Panc1 (cell line): Measurements from ENCODE around the gene MYDGF. TPM values are rescaled to one million over a fixed set of nuclear protein-coding genes. Genes with fewer than 3 reads are reported as not detected.

Experiments used
- ATAC-seq: fragments of 200-7000 bp; cut with Tn5 transposase; 2 replicates; pipeline ENCODE4 v1.9.1; 2020; ENCODE audit warnings: mild to moderate bottlenecking, moderate library complexity
- BruUV-seq: library from RNA; stranded (reverse); fragments of 400-500 nt; replicated peaks from 2 replicates; lab custom pipeline; 2021; lab: Mats Ljungman, UMichigan
- CTCF ChIA-PET: fragments of 300-600 bp; sonication (Branson Sonifier 250); formaldehyde crosslinking; loops from one replicate; lab custom pipeline; 2022; ENCODE audit warnings: antibody characterized with exemption; lab: Charles Lee
- POLR2A ChIA-PET: fragments of 300-600 bp; sonication (Branson Sonifier 250); formaldehyde crosslinking; loops from one replicate; lab custom pipeline; 2022; ENCODE audit warnings: antibody characterized with exemption; lab: Charles Lee
- DNase-seq: peaks from one replicate; pipeline ENCODE4 v3.0.0-alpha.2; 2010; ENCODE audit warnings: low read depth, low spot score
- H3K27ac ChIP-seq: 2 replicates; pipeline ENCODE4 v1.5.1; 2011; ENCODE audit warnings: mild to moderate bottlenecking, low read length, inconsistent platforms
- H3K27me3 ChIP-seq: fragments of 200-500 bp; sonication (Bioruptor generic); 2 replicates; pipeline ENCODE4 v1.6.0; 2014; ENCODE audit warnings: low read length, inconsistent platforms; ENCODE audit not compliant: control insufficient read depth, insufficient read depth
- H3K36me3 ChIP-seq: fragments of 200-500 bp; sonication (Bioruptor generic); 2 replicates; pipeline ENCODE4 v1.5.1; 2014; ENCODE audit warnings: inconsistent platforms, mild to moderate bottlenecking, low read length, moderate library complexity; ENCODE audit not compliant: control insufficient read depth, insufficient read depth
- H3K4me1 ChIP-seq: 2 replicates; pipeline ENCODE4 v1.5.1; 2011; ENCODE audit warnings: inconsistent platforms, mild to moderate bottlenecking, low read length, moderate library complexity; ENCODE audit not compliant: control insufficient read depth, insufficient read depth
- H3K4me3 ChIP-seq, 2 experiments: 2 replicates each; pipeline ENCODE4 v1.5.1; 2011 to 2012; ENCODE audit warnings: low read depth in 2 of 2, low read length in 2 of 2, mild to moderate bottlenecking in 2 of 2, inconsistent platforms in 1 of 2, moderate library complexity in 1 of 2
- H3K9me3 ChIP-seq: fragments of 200-500 bp; sonication (Bioruptor generic); 2 replicates; pipeline ENCODE4 v1.5.1; 2014; ENCODE audit warnings: low read depth, mild to moderate bottlenecking, inconsistent platforms, low read length, moderate library complexity; ENCODE audit not compliant: control insufficient read depth, insufficient read depth
- CTCF ChIP-seq: fragments of 450-650 bp; IDR thresholded peaks from 2 replicates; pipeline ENCODE4 v1.5.1; 2017; ENCODE audit warnings: mild to moderate bottlenecking
- POLR2AphosphoS5 ChIP-seq: IDR thresholded peaks from 2 replicates; pipeline ENCODE4 v1.6.1; 2012; ENCODE audit warnings: mild to moderate bottlenecking, low read depth, low read length, moderate library complexity
- REST ChIP-seq, 2 experiments: IDR thresholded peaks; 2 replicates each; pipeline ENCODE4 v1.6.1; 2011 to 2012; ENCODE audit warnings: low read depth in 2 of 2, control low read depth in 1 of 2, low read length in 1 of 2, mild to moderate bottlenecking in 1 of 2, moderate library complexity in 1 of 2; ENCODE audit not compliant: insufficient read depth in 1 of 2
- SIN3A ChIP-seq: IDR thresholded peaks from 2 replicates; pipeline ENCODE4 v1.6.1; 2012; ENCODE audit warnings: low read depth, mild to moderate bottlenecking, low read length, moderate library complexity, borderline replicate concordance; ENCODE audit not compliant: insufficient read depth
- TCF7L2 ChIP-seq: IDR thresholded peaks from 2 replicates; pipeline ENCODE4 v1.6.1; 2011; ENCODE audit warnings: mild to moderate bottlenecking, low read depth, low read length, inconsistent platforms
- in situ Hi-C: cut with HindIII; loops from 2 replicates; pipeline ENCODE4 v1.10.0; 2016; ENCODE audit warnings: low sequenced_read_pairs, low pct_unique_long_range_greater_than_20kb
- intact Hi-C: fragments of 100-400 bp; cut with micrococcal nuclease; formaldehyde crosslinking; loops from one replicate; pipeline ENCODE4 v1.10.0; 2022; ENCODE audit not compliant: unreplicated experiment
- total RNA-seq: library from RNA; stranded (reverse); gene quantifications from one replicate; pipeline ENCODE4 v1.2.1, GENCODE V29; 2021; ENCODE audit not compliant: unreplicated experiment

The MYDGF gene
- total RNA-seq, 1 experiment from 2014 or later, result 78.1 TPM

- Histone ChIP-seq H3K27me3 (no peaks in the 10 kb centered on the region), H3K27ac (no peak overlapping the region), H3K4me3 (no peak overlapping the region), H3K4me1 (no peaks in the 10 kb centered on the region), H3K36me3 (no peaks in the 10 kb centered on the region), H3K9me3 (no peaks in the 10 kb centered on the region)
- TF ChIP-seq TCF7L2, result no peak
- no peak for TF ChIP-seq REST (IDR thresholded peaks at IDR 0.05; ENCODE audit: insufficient read depth in 1 of 2, low read depth in 2 of 2, low read length in 1 of 2)
- TF ChIP-seq CTCF, result no peak
- TF ChIP-seq SIN3A, result no peak
- TF ChIP-seq POLR2AphosphoS5, result no peak
- no peak for ATAC-seq
- DNase-seq, result no peak
- intact Hi-C loops, result no loop called here
- BruUV-seq, result no TSS peak
- ChIA-PET CTCF (no interaction called here), POLR2A (no interaction called here)
- in situ Hi-C loops, result no loop called here
Observed at GRCh38 chr19:4657262-4657661, 12.9 kb downstream of the MYDGF start.

- TF ChIP-seq REST (IDR thresholded peaks at IDR 0.05; ENCODE audit: insufficient read depth in 1 of 2, low read depth in 2 of 2, low read length in 1 of 2) (no peak), SIN3A (no peak), CTCF (no peak), POLR2AphosphoS5 (no peak), TCF7L2 (no peak)
- H3K9me3 ChIP-seq, result no peaks in the 10 kb centered on the region
- POLR2A ChIA-PET, result no interaction called here
Observed at GRCh38 chr19:4656102-4656501, 14.0 kb downstream of the MYDGF start.

More at GRCh38 chr19:4656102-4656501, 14.0 kb downstream of the MYDGF start:
- no peak overlapping the region for H3K27ac ChIP-seq
- no TSS peak for BruUV-seq
- ATAC-seq, result no peak
- no peak overlapping the region for H3K4me3 ChIP-seq
- intact Hi-C loops, result no loop called here
- no peaks in the 10 kb centered on the region for H3K27me3 ChIP-seq
- no peak for DNase-seq
- in situ Hi-C loops, result no loop called here
- CTCF ChIA-PET, result no interaction called here
- H3K4me1 ChIP-seq, result no peaks in the 10 kb centered on the region
- H3K36me3 ChIP-seq, result no peaks in the 10 kb centered on the region
